WTC11 (cell line): ENCODE results near the gene RGS7.

Experiments
- ARID4B ChIP-seq: sonication (generic); formaldehyde crosslinking; IDR thresholded peaks from 2 replicates; pipeline ENCODE4 v1.8.0; 2023; ENCODE audit warnings: missing genetic modification reagents, mild to moderate bottlenecking, borderline replicate concordance
- ATF2 ChIP-seq: sonication (generic); formaldehyde crosslinking; IDR thresholded peaks from 2 replicates; pipeline ENCODE4 v1.8.1; 2022; ENCODE audit warnings: low read depth, missing genetic modification reagents, borderline replicate concordance
- CREM ChIP-seq: sonication (generic); formaldehyde crosslinking; IDR thresholded peaks from 2 replicates; pipeline ENCODE4 v1.8.1; 2022; ENCODE audit warnings: mild to moderate bottlenecking, missing genetic modification reagents, moderate library complexity
- CTCF ChIP-seq: fragments of 200-600 bp; IDR thresholded peaks from 2 replicates; pipeline ENCODE4 v1.8.0; 2022; ENCODE audit warnings: antibody characterized with exemption
- JUN ChIP-seq: sonication (generic); formaldehyde crosslinking; IDR thresholded peaks from 2 replicates; pipeline ENCODE4 v1.8.0; 2023; ENCODE audit warnings: mild to moderate bottlenecking, missing genetic modification reagents
- SMAD4 ChIP-seq: sonication (generic); formaldehyde crosslinking; IDR thresholded peaks from 2 replicates; pipeline ENCODE4 v1.8.0; 2022; ENCODE audit warnings: mild to moderate bottlenecking, missing genetic modification reagents
- TCF7 ChIP-seq: sonication (generic); formaldehyde crosslinking; IDR thresholded peaks from 2 replicates; pipeline ENCODE4 v1.8.0; 2022; ENCODE audit warnings: mild to moderate bottlenecking, low read depth, missing genetic modification reagents, moderate library complexity
- USF2 ChIP-seq: sonication (generic); formaldehyde crosslinking; IDR thresholded peaks from 2 replicates; pipeline ENCODE4 v1.8.1; 2023; ENCODE audit warnings: mild to moderate bottlenecking, missing genetic modification reagents, moderate library complexity
- ZNF281 ChIP-seq: sonication (generic); formaldehyde crosslinking; IDR thresholded peaks from 2 replicates; pipeline ENCODE4 v1.8.0; 2023; ENCODE audit warnings: mild to moderate bottlenecking, missing genetic modification reagents
- ZNF317 ChIP-seq: sonication (generic); formaldehyde crosslinking; IDR thresholded peaks from 2 replicates; pipeline ENCODE4 v1.8.1; 2023; ENCODE audit warnings: low read depth, mild to moderate bottlenecking, moderate library complexity, missing genetic modification reagents, borderline replicate concordance
- TF ChIP-seq, protein P1 (sequence below): sonication (generic); formaldehyde crosslinking; IDR thresholded peaks from 2 replicates; pipeline ENCODE4 v1.8.1; 2022; ENCODE audit warnings: missing genetic modification reagents, borderline replicate concordance
- TF ChIP-seq, protein P2 (sequence below): sonication (generic); formaldehyde crosslinking; IDR thresholded peaks from 2 replicates; pipeline ENCODE4 v1.8.1; 2023; ENCODE audit warnings: mild to moderate bottlenecking, missing genetic modification reagents

DNA sequence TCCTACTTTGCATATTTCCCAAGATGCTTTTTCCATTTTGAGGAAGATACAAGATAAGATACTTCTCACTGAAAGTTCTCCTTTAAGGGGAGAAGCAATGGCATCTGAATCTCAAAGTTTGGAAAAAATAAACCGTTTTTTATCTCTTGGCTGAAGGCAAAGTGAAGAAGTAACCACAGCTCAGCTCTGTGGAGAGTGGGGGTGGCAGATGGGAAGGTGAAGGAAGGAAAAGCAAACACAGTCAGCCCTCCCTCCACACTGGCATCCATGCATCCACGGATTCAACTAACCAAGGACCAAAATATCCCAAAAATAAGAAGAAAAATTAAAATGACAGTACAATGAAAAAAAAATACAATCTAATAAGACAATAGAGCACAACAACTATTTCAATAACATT is 211.1 kb downstream of the RGS7 start:
- TF ChIP-seq CTCF (no peak), ARID4B (CRISPR knock-in tag) (no peak), SMAD4 (CRISPR knock-in tag) (no peak), ZNF281 (CRISPR knock-in tag) (no peak), USF2 (no peak), JUN (no peak), ATF2 (CRISPR knock-in tag) (no peak), TCF7 (CRISPR knock-in tag) (no peak), ZNF317 (CRISPR knock-in tag) (no peak), CREM (CRISPR knock-in tag) (no peak)
- TF ChIP-seq, protein P1, sequence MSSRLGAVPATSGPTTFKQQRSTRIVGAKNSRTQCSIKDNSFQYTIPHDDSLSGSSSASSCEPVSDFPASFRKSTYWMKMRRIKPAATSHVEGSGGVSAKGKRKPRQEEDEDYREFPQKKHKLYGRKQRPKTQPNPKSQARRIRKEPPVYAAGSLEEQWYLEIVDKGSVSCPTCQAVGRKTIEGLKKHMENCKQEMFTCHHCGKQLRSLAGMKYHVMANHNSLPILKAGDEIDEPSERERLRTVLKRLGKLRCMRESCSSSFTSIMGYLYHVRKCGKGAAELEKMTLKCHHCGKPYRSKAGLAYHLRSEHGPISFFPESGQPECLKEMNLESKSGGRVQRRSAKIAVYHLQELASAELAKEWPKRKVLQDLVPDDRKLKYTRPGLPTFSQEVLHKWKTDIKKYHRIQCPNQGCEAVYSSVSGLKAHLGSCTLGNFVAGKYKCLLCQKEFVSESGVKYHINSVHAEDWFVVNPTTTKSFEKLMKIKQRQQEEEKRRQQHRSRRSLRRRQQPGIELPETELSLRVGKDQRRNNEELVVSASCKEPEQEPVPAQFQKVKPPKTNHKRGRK = no peak
- TF ChIP-seq, protein P2, sequence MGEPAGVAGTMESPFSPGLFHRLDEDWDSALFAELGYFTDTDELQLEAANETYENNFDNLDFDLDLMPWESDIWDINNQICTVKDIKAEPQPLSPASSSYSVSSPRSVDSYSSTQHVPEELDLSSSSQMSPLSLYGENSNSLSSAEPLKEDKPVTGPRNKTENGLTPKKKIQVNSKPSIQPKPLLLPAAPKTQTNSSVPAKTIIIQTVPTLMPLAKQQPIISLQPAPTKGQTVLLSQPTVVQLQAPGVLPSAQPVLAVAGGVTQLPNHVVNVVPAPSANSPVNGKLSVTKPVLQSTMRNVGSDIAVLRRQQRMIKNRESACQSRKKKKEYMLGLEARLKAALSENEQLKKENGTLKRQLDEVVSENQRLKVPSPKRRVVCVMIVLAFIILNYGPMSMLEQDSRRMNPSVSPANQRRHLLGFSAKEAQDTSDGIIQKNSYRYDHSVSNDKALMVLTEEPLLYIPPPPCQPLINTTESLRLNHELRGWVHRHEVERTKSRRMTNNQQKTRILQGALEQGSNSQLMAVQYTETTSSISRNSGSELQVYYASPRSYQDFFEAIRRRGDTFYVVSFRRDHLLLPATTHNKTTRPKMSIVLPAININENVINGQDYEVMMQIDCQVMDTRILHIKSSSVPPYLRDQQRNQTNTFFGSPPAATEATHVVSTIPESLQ (CRISPR knock-in tag) = no peak
